K562 (cell line): Measurements from ENCODE around the gene EFHC1. TPM values are rescaled to one million over a fixed set of nuclear protein-coding genes. Genes with fewer than 3 reads are reported as not detected.

Experiments
- ARID1B ChIP-seq: fragments of 450-650 bp; IDR thresholded peaks from 2 replicates; pipeline ENCODE4 v1.6.1; 2016; ENCODE audit warnings: antibody characterized with exemption, mild to moderate bottlenecking, inconsistent platforms
- CBFA2T2 ChIP-seq: fragments of 450-650 bp; conservative IDR thresholded peaks from 2 replicates; pipeline ENCODE4 v1.6.1; 2017; ENCODE audit warnings: mild to moderate bottlenecking
- CSDE1 ChIP-seq, 2 experiments: fragments of 450-650 bp; IDR thresholded peaks; 2 replicates each; pipeline ENCODE4 v1.6.1; 2016; ENCODE audit warnings: mild to moderate bottlenecking in 1 of 2
- FOXA3 ChIP-seq, 2 experiments: fragments of 450-650 bp in 1 of 2; sonication (generic) in 1 of 2; formaldehyde crosslinking; IDR thresholded peaks in 1 of 2; conservative IDR thresholded peaks in 1 of 2; 2 replicates each; pipeline versions ENCODE4 v1.4.0 to v1.8.0; 2020 to 2022; ENCODE audit warnings: mild to moderate bottlenecking in 2 of 2, missing genetic modification reagents in 1 of 2
- HIVEP1 ChIP-seq: fragments of 250-450 bp; sonication (Bioruptor Pico); IDR thresholded peaks from 2 replicates; pipeline ENCODE4 v1.4.0; 2020; ENCODE audit warnings: mild to moderate bottlenecking
- HLTF ChIP-seq: fragments of 450-650 bp; IDR thresholded peaks from 2 replicates; pipeline ENCODE4 v1.6.1; 2016
- KAT8 ChIP-seq: fragments of 450-650 bp; IDR thresholded peaks from 2 replicates; pipeline ENCODE4 v1.6.1; 2016; ENCODE audit warnings: low read depth, mild to moderate bottlenecking
- KLF13 ChIP-seq: fragments of 450-650 bp; IDR thresholded peaks from 2 replicates; pipeline ENCODE4 v1.6.1; 2016; ENCODE audit warnings: missing genetic modification characterization, low read depth, mild to moderate bottlenecking, missing compliant biosample characterization, moderate library complexity, borderline replicate concordance
- MEIS2 ChIP-seq: fragments of 450-650 bp; IDR thresholded peaks from 2 replicates; pipeline ENCODE4 v1.6.1; 2014; ENCODE audit warnings: mild to moderate bottlenecking; ENCODE audit not compliant: partially characterized antibody
- PURB ChIP-seq: sonication (generic); formaldehyde crosslinking; IDR thresholded peaks from 2 replicates; pipeline ENCODE4 v1.9.0; 2021; ENCODE audit warnings: low read depth, mild to moderate bottlenecking, missing genetic modification reagents
- SMARCE1 ChIP-seq: fragments of 450-650 bp; IDR thresholded peaks from 2 replicates; pipeline ENCODE4 v1.7.1; 2016; ENCODE audit warnings: mild to moderate bottlenecking
- TAL1 ChIP-seq: fragments of 450-650 bp; IDR thresholded peaks from 2 replicates; pipeline ENCODE4 v1.6.1; 2016; ENCODE audit warnings: mild to moderate bottlenecking
- TBL1XR1 ChIP-seq, 2 experiments: IDR thresholded peaks; 2 replicates each; pipeline ENCODE4 v1.6.1; 2012; ENCODE audit warnings: improper control_type of control experiment in 2 of 2, low read length in 2 of 2, mild to moderate bottlenecking in 1 of 2
- TCF3 ChIP-seq: sonication (generic); formaldehyde crosslinking; IDR thresholded peaks from 2 replicates; pipeline ENCODE4 v1.4.0; 2020; ENCODE audit warnings: mild to moderate bottlenecking, missing genetic modification reagents
- ZKSCAN8 ChIP-seq: fragments of 200-800 bp; sonication (Bioruptor generic); IDR thresholded peaks from 2 replicates; pipeline ENCODE4 v1.6.1; 2016; ENCODE audit warnings: missing genetic modification characterization, missing compliant biosample characterization
- ZNF316 ChIP-seq: fragments of 450-650 bp; IDR thresholded peaks from 2 replicates; pipeline ENCODE4 v1.6.1; 2016
- ZNF436 ChIP-seq: fragments of 250-450, 450-650 bp; sonication (Bioruptor Pico); formaldehyde crosslinking; IDR thresholded peaks from 2 replicates; pipeline ENCODE4 v1.7.0; 2020; ENCODE audit warnings: mild to moderate bottlenecking
- polyA plus RNA-seq, 8 experiments: library from polyadenylated mRNA; depleted of rRNA in 4 of 8; stranded (reverse) in 5 of 8; unstranded in 3 of 8; fragments of >200 nt; fragmentation: Nextera tagmentation in 2 of 8; fragmentation: Illumina TruSeq in 1 of 8; extraction: Ambion mirVana in 2 of 8; extraction: Trizol in 1 of 8; gene quantifications; 2 replicates each; pipeline versions ENCODE4 v1.2.1 to v1.2.3, GENCODE V29; 2011 to 2014; ENCODE audit warnings: inconsistent platforms in 1 of 8, missing spikeins in 1 of 8
- total RNA-seq, 7 experiments: library from RNA; depleted of rRNA in 6 of 7; stranded (reverse); fragments of >200 nt in 6 of 7; fragmentation: Illumina TruSeq in 2 of 7; extraction: Trizol in 2 of 7; gene quantifications; 2 replicates each; pipeline versions ENCODE4 v1.2.1 to v1.2.3, GENCODE V29; 2011 to 2021; ENCODE audit warnings: low replicate concordance in 1 of 7
- TF ChIP-seq, protein P1 (sequence below): fragments of 450-650 bp; formaldehyde crosslinking; IDR thresholded peaks from 2 replicates; pipeline ENCODE4 v1.4.0; 2020; ENCODE audit warnings: mild to moderate bottlenecking, moderate library complexity
- TF ChIP-seq, protein P2 (sequence below): fragments of 450-650 bp; IDR thresholded peaks from 2 replicates; pipeline ENCODE4 v1.6.1; 2016
- TF ChIP-seq, protein P3 (sequence below), 2 experiments: fragments of 200-800 bp in 1 of 2; sonication (Bioruptor generic) in 1 of 2; sonication (generic) in 1 of 2; formaldehyde crosslinking in 1 of 2; IDR thresholded peaks in 1 of 2; conservative IDR thresholded peaks in 1 of 2; 2 replicates each; pipeline versions ENCODE4 v1.5.0 to v1.6.1; 2016 to 2020; ENCODE audit warnings: missing compliant biosample characterization in 1 of 2, missing genetic modification characterization in 1 of 2, missing genetic modification reagents in 1 of 2
- TF ChIP-seq, protein P4 (sequence below), 2 experiments: fragments of 150-350 bp in 1 of 2; IDR thresholded peaks; 2 replicates each; pipeline ENCODE4 v1.6.1; 2012 to 2016; ENCODE audit warnings: low read depth in 2 of 2, low read length in 2 of 2, mild to moderate bottlenecking in 1 of 2, moderate library complexity in 1 of 2

The EFHC1 gene
- total and polyA plus RNA-seq, 9 of the 15 experiments (the other 6 are each of a cell fraction or from before 2014, with no cell fraction given): 9.5 to 31.0 (median 14.9) TPM

DNA sequence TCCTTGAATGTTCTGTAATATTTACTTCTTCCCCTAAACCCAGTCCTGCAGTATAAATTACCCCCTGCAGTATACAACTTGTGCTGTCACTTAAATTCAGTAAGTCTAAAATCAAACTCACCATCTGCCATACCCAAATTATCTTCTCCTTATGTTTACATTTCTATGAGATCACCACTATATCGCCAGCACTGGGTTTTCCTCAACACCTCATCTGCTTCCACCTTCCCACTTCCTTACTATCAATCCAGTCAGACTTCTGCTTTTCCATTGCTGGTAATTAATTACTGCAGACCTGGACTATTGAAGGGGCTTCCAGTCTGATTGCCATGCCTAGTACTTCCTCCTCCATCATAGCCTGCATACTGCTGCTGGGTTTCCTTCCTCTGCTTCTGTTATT, 15.2 kb downstream of the EFHC1 start (continued):
- TF ChIP-seq, protein P1, sequence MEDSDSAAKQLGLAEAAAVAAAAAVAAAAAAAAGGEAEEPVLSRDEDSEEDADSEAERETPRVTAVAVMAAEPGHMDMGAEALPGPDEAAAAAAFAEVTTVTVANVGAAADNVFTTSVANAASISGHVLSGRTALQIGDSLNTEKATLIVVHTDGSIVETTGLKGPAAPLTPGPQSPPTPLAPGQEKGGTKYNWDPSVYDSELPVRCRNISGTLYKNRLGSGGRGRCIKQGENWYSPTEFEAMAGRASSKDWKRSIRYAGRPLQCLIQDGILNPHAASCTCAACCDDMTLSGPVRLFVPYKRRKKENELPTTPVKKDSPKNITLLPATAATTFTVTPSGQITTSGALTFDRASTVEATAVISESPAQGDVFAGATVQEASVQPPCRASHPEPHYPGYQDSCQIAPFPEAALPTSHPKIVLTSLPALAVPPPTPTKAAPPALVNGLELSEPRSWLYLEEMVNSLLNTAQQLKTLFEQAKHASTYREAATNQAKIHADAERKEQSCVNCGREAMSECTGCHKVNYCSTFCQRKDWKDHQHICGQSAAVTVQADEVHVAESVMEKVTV: no peak
- no peak for TF ChIP-seq TCF3 (CRISPR knock-in tag)
- TF ChIP-seq ZNF436: no peak
- TF ChIP-seq, protein P2, sequence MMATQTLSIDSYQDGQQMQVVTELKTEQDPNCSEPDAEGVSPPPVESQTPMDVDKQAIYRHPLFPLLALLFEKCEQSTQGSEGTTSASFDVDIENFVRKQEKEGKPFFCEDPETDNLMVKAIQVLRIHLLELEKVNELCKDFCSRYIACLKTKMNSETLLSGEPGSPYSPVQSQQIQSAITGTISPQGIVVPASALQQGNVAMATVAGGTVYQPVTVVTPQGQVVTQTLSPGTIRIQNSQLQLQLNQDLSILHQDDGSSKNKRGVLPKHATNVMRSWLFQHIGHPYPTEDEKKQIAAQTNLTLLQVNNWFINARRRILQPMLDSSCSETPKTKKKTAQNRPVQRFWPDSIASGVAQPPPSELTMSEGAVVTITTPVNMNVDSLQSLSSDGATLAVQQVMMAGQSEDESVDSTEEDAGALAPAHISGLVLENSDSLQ: peak; percentile 17; the same call in 1 of the 2 replicates
- peak; percentile 74 for TF ChIP-seq ARID1B
- peak; percentile 14; the same call in 1 of the 2 replicates for TF ChIP-seq TAL1
- TF ChIP-seq, protein P3, sequence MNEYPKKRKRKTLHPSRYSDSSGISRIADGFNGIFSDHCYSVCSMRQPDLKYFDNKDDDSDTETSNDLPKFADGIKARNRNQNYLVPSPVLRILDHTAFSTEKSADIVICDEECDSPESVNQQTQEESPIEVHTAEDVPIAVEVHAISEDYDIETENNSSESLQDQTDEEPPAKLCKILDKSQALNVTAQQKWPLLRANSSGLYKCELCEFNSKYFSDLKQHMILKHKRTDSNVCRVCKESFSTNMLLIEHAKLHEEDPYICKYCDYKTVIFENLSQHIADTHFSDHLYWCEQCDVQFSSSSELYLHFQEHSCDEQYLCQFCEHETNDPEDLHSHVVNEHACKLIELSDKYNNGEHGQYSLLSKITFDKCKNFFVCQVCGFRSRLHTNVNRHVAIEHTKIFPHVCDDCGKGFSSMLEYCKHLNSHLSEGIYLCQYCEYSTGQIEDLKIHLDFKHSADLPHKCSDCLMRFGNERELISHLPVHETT (CRISPR knock-in tag; conservative IDR thresholded peaks at IDR 0.05 in 1 of 2, IDR thresholded peaks at IDR 0.05 in 1 of 2): no peak
- no peak for TF ChIP-seq HIVEP1 (CRISPR knock-in tag)
- no peak for TF ChIP-seq KLF13 (tag)
- peak; percentile 71; the same call in 1 of the 2 replicates for TF ChIP-seq SMARCE1
- TF ChIP-seq, protein P4, sequence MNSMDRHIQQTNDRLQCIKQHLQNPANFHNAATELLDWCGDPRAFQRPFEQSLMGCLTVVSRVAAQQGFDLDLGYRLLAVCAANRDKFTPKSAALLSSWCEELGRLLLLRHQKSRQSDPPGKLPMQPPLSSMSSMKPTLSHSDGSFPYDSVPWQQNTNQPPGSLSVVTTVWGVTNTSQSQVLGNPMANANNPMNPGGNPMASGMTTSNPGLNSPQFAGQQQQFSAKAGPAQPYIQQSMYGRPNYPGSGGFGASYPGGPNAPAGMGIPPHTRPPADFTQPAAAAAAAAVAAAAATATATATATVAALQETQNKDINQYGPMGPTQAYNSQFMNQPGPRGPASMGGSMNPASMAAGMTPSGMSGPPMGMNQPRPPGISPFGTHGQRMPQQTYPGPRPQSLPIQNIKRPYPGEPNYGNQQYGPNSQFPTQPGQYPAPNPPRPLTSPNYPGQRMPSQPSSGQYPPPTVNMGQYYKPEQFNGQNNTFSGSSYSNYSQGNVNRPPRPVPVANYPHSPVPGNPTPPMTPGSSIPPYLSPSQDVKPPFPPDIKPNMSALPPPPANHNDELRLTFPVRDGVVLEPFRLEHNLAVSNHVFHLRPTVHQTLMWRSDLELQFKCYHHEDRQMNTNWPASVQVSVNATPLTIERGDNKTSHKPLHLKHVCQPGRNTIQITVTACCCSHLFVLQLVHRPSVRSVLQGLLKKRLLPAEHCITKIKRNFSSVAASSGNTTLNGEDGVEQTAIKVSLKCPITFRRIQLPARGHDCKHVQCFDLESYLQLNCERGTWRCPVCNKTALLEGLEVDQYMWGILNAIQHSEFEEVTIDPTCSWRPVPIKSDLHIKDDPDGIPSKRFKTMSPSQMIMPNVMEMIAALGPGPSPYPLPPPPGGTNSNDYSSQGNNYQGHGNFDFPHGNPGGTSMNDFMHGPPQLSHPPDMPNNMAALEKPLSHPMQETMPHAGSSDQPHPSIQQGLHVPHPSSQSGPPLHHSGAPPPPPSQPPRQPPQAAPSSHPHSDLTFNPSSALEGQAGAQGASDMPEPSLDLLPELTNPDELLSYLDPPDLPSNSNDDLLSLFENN (IDR thresholded peaks at IDR 0.05; ENCODE audit: low read depth in 2 of 2, low read length in 2 of 2): no peak
- TF ChIP-seq CBFA2T2: 0 out of 2 replicates have a peak, but pooled peaks have one; percentile 24
- TF ChIP-seq PURB (CRISPR knock-in tag): no peak
- TF ChIP-seq HLTF: no peak
- no peak for TF ChIP-seq TBL1XR1 (IDR thresholded peaks at IDR 0.05; ENCODE audit: low read length in 2 of 2)
- TF ChIP-seq CSDE1 (IDR thresholded peaks at IDR 0.05): no peak
- TF ChIP-seq ZNF316: no peak
- no peak for TF ChIP-seq ZKSCAN8
- TF ChIP-seq KAT8: no peak
- TF ChIP-seq FOXA3 (CRISPR knock-in tag; conservative IDR thresholded peaks at IDR 0.05 in 1 of 2, IDR thresholded peaks at IDR 0.05 in 1 of 2): peak in 1 of 2 experiments; percentile 51; a peak in 1 of 4 replicates
- peak; percentile 26 for TF ChIP-seq MEIS2
